GM23338 (cell line): ENCODE results near the gene RAB1B. TPM values are rescaled to one million over a fixed set of nuclear protein-coding genes. Genes with fewer than 3 reads are reported as not detected.

Experiments used
- ATAC-seq: fragments of 200-7000 bp; cut with Tn5 transposase; 3 replicates; pipeline ENCODE4 v1.9.1; 2020
- DNase-seq: peaks from one replicate; pipeline ENCODE4 v3.0.0-alpha.2; 2015; ENCODE audit warnings: low spot score
- H2AFZ ChIP-seq: fragments of 200-600 bp; sonication (generic); 2 replicates; pipeline ENCODE4 v1.8.0; 2016; ENCODE audit warnings: antibody characterized with exemption, mild to moderate bottlenecking, moderate library complexity
- H3F3A ChIP-seq: fragments of 200-600 bp; sonication (generic); replicated peaks from 2 replicates; pipeline ENCODE4 v1.8.0; 2017; ENCODE audit warnings: antibody characterized with exemption, mixed run types, low read depth
- H3K27ac ChIP-seq: fragments of 200-600 bp; sonication (generic); 2 replicates; pipeline ENCODE4 v1.6.1; 2016; ENCODE audit warnings: low read depth
- H3K27me3 ChIP-seq: fragments of 200-600 bp; sonication (generic); 2 replicates; pipeline ENCODE4 v1.8.0; 2016; ENCODE audit warnings: mild to moderate bottlenecking, mixed run types, moderate library complexity; ENCODE audit not compliant: insufficient read depth
- H3K36me3 ChIP-seq: fragments of 200-600 bp; sonication (generic); 2 replicates; pipeline ENCODE4 v1.8.0; 2016; ENCODE audit warnings: mild to moderate bottlenecking; ENCODE audit not compliant: insufficient read depth
- H3K4me1 ChIP-seq: fragments of 200-600 bp; sonication (generic); 2 replicates; pipeline ENCODE4 v1.8.0; 2016; ENCODE audit warnings: mild to moderate bottlenecking, moderate library complexity; ENCODE audit not compliant: insufficient read depth
- H3K4me2 ChIP-seq: fragments of 200-600 bp; sonication (generic); 2 replicates; pipeline ENCODE4 v1.7.1; 2017; ENCODE audit warnings: mixed run types
- H3K4me3 ChIP-seq: fragments of 200-600 bp; sonication (generic); 2 replicates; pipeline ENCODE4 v1.6.1; 2016; ENCODE audit warnings: mixed run types
- H3K79me2 ChIP-seq: fragments of 200-600 bp; sonication (generic); replicated peaks from 2 replicates; pipeline ENCODE4 v1.8.0; 2017; ENCODE audit warnings: mild to moderate bottlenecking; ENCODE audit not compliant: insufficient read depth
- H3K9me2 ChIP-seq: fragments of 200-600 bp; sonication (generic); 2 replicates; pipeline ENCODE4 v1.8.0; 2017; ENCODE audit not compliant: insufficient read depth
- H4K20me1 ChIP-seq: fragments of 200-600 bp; sonication (generic); replicated peaks from 2 replicates; pipeline ENCODE4 v1.8.0; 2017; ENCODE audit warnings: mild to moderate bottlenecking; ENCODE audit not compliant: insufficient read depth
- H3K27ac Mint-ChIP-seq: 2 replicates; pipeline ENCODE4 v1.8.0; 2020; ENCODE audit warnings: inconsistent platforms, mild to moderate bottlenecking, moderate library complexity, mixed read lengths
- H3K27me3 Mint-ChIP-seq: 3 replicates; pipeline ENCODE4 v1.8.0; 2022; ENCODE audit warnings: low read depth, mild to moderate bottlenecking, moderate library complexity, mixed read lengths, inconsistent platforms; ENCODE audit not compliant: insufficient read depth, poor library complexity
- H3K36me3 Mint-ChIP-seq: 3 replicates; pipeline ENCODE4 v1.8.0; 2021; ENCODE audit warnings: low read depth, mild to moderate bottlenecking, inconsistent platforms, moderate library complexity, mixed read lengths
- H3K4me1 Mint-ChIP-seq: 3 replicates; pipeline ENCODE4 v1.8.0; 2020; ENCODE audit warnings: mild to moderate bottlenecking, inconsistent platforms, mixed read lengths
- H3K4me3 Mint-ChIP-seq: 3 replicates; pipeline ENCODE4 v1.8.0; 2021; ENCODE audit warnings: moderate library complexity, mild to moderate bottlenecking, inconsistent platforms, mixed read lengths
- H3K9me3 Mint-ChIP-seq: 3 replicates; pipeline ENCODE4 v1.8.0; 2020; ENCODE audit warnings: moderate library complexity, mild to moderate bottlenecking, inconsistent platforms, mixed read lengths
- CREB1 ChIP-seq: fragments of 250-450 bp; sonication (Bioruptor Pico); IDR thresholded peaks from 2 replicates; pipeline ENCODE4 v1.5.0; 2020; ENCODE audit warnings: low read depth, mild to moderate bottlenecking, moderate library complexity
- CTCF ChIP-seq, 2 experiments: fragments of 200-600 bp in 1 of 2; sonication (generic) in 1 of 2; conservative IDR thresholded peaks; 2 replicates each; pipeline versions ENCODE4 v1.5.1 to v1.6.1; 2016 to 2017; ENCODE audit warnings: antibody characterized with exemption in 2 of 2, low read depth in 2 of 2, mild to moderate bottlenecking in 2 of 2, moderate library complexity in 1 of 2
- ETS1 ChIP-seq: IDR thresholded peaks from 2 replicates; pipeline ENCODE4 v1.6.1; 2016; ENCODE audit warnings: antibody characterized with exemption
- EZH2 ChIP-seq: fragments of 200-600 bp; sonication (generic); IDR thresholded peaks from one replicate; pipeline ENCODE4 v1.8.0; 2017; ENCODE audit warnings: antibody characterized with exemption, mild to moderate bottlenecking, low read depth; ENCODE audit not compliant: unreplicated experiment
- EZH2phosphoT487 ChIP-seq: fragments of 200-600 bp; sonication (generic); IDR thresholded peaks from one replicate; pipeline ENCODE4 v1.8.1; 2018; ENCODE audit warnings: antibody characterized with exemption; ENCODE audit not compliant: unreplicated experiment
- JUNB ChIP-seq: IDR thresholded peaks from one replicate; pipeline ENCODE4 v1.6.1; 2016; ENCODE audit warnings: antibody characterized with exemption; ENCODE audit not compliant: unreplicated experiment
- NANOG ChIP-seq: IDR thresholded peaks from 2 replicates; pipeline ENCODE4 v1.6.1; 2016; ENCODE audit warnings: antibody characterized with exemption, borderline replicate concordance
- POLR2AphosphoS5 ChIP-seq: IDR thresholded peaks from 2 replicates; pipeline ENCODE4 v1.6.1; 2016; ENCODE audit warnings: antibody characterized with exemption, low read depth
- REST ChIP-seq: IDR thresholded peaks from one replicate; pipeline ENCODE4 v1.6.1; 2018; ENCODE audit warnings: antibody characterized with exemption; ENCODE audit not compliant: unreplicated experiment
- STAT1 ChIP-seq: IDR thresholded peaks from one replicate; pipeline ENCODE4 v1.6.1; 2016; ENCODE audit warnings: antibody characterized with exemption; ENCODE audit not compliant: unreplicated experiment
- ZNF114 ChIP-seq: fragments of 250-450 bp; sonication (Bioruptor Pico); IDR thresholded peaks from 2 replicates; pipeline ENCODE4 v1.5.0; 2020; ENCODE audit warnings: mild to moderate bottlenecking, moderate library complexity
- ZNF331 ChIP-seq: fragments of 250-450 bp; sonication (Bioruptor Pico); IDR thresholded peaks from 2 replicates; pipeline ENCODE4 v1.5.0; 2020; ENCODE audit warnings: low read depth, mild to moderate bottlenecking, moderate library complexity
- ZNF462 ChIP-seq: fragments of 250-450 bp; sonication (Bioruptor Pico); IDR thresholded peaks from 2 replicates; pipeline ENCODE4 v1.5.0; 2020; ENCODE audit warnings: mild to moderate bottlenecking, moderate library complexity
- polyA plus RNA-seq: library from polyadenylated mRNA; unstranded; fragments of >200 nt; fragmentation: Nextera tagmentation; extraction: Ambion mirVana; gene quantifications from 2 replicates; pipeline ENCODE4 v1.2.1, GENCODE V29; 2016
- total RNA-seq: library from RNA; depleted of rRNA; stranded (reverse); fragments of >200 nt; shearing (Covaris generic); gene quantifications from 2 replicates; pipeline ENCODE4 v1.2.3, GENCODE V29; 2014

RAB1B gene
- total and polyA plus RNA-seq, 2 experiments from 2014 or later, result 30.5 to 92.7 TPM

- Mint-ChIP-seq H3K4me3 (no peak overlapping the region), H3K36me3 (no peaks in the 10 kb centered on the region), H3K27ac (no peak overlapping the region), H3K4me1 (peaks cover 21% of the 10 kb centered on the region), H3K9me3 (no peaks in the 10 kb centered on the region; the same call in 2 of the 3 replicates), H3K27me3 (peaks cover 24% of the 10 kb centered on the region)
- no peaks in the 10 kb centered on the region for H3F3A ChIP-seq
- H3K79me2 ChIP-seq, result no peaks in the 10 kb centered on the region
- H3K27me3 ChIP-seq, result no peaks in the 10 kb centered on the region
- no peak overlapping the region for H3K4me2 ChIP-seq
- no peaks in the 10 kb centered on the region for H4K20me1 ChIP-seq
- no peak overlapping the region for H2AFZ ChIP-seq
- H3K27ac ChIP-seq, result no peak overlapping the region
- no peak overlapping the region for H3K4me3 ChIP-seq
- no peaks in the 10 kb centered on the region for H3K36me3 ChIP-seq
- TF ChIP-seq CREB1 (CRISPR knock-in tag) (no peak), ZNF114 (CRISPR knock-in tag) (no peak), ZNF462 (CRISPR knock-in tag) (no peak), EZH2phosphoT487 (no peak), NANOG (no peak), JUNB (no peak), EZH2 (no peak), ZNF331 (CRISPR knock-in tag) (no peak), CTCF (conservative IDR thresholded peaks at IDR 0.05; ENCODE audit: low read depth in 2 of 2) (no peak), STAT1 (no peak), ETS1 (no peak), POLR2AphosphoS5 (no peak), REST (no peak)
- ATAC-seq (no peak), DNase-seq (no peak)
- peaks cover 5% of the 10 kb centered on the region; the same call in 1 of the 2 replicates for H3K4me1 ChIP-seq
- H3K9me2 ChIP-seq, result no peaks in the 10 kb centered on the region
Measured at GRCh38 chr11:66326261-66327111, 58.0 kb downstream of the RAB1B start.
